ENCODE results near the gene LYPD6B. TPM values are rescaled to one million over a fixed set of nuclear protein-coding genes. Genes with fewer than 3 reads are reported as not detected.

The LYPD6B gene
- polyA plus RNA-seq, 1 donor from 2014 or later: 7.8 TPM

Other genes with a start within 250 kb of the LYPD6B start
- 2.0 TPM for gene KIF5C, start 163.5 kb upstream of the LYPD6B start, polyA plus RNA-seq